IPS-11a (cell line): ENCODE measurements around the gene KCNQ1.

Experiments used
- H3K4me3 ChIP-seq: one replicate; pipeline ENCODE4 v1.5.1; 2013; ENCODE audit warnings: low read depth, low read length, control low read depth

The KCNQ1 gene

GRCh38 chr11:2826679-2827056 lies 381.9 kb downstream of the KCNQ1 start:
- H3K4me3 ChIP-seq = no peak overlapping the region

- no peak overlapping the region for H3K4me3 ChIP-seq
These were observed 382.4 kb downstream of the KCNQ1 start for GRCh38 chr11:2827256-2827655.

GRCh38 chr11:2827792-2828191 lies 383.0 kb downstream of the KCNQ1 start:
- no peak overlapping the region for H3K4me3 ChIP-seq

- no peak overlapping the region for H3K4me3 ChIP-seq
These were observed 383.9 kb downstream of the KCNQ1 start for GRCh38 chr11:2828585-2829330.

GRCh38 chr11:2830030-2830812 lies 385.4 kb downstream of the KCNQ1 start:
- H3K4me3 ChIP-seq = no peak overlapping the region

GRCh38 chr11:2830886-2831285 lies 386.1 kb downstream of the KCNQ1 start:
- H3K4me3 ChIP-seq = no peak overlapping the region

- H3K4me3 ChIP-seq = no peak overlapping the region
These were observed 387.1 kb downstream of the KCNQ1 start for GRCh38 chr11:2831781-2832532.

GRCh38 chr11:2832533-2833020 lies 387.8 kb downstream of the KCNQ1 start:
- no peak overlapping the region for H3K4me3 ChIP-seq

GRCh38 chr11:2833051-2833715 lies 388.4 kb downstream of the KCNQ1 start:
- no peak overlapping the region for H3K4me3 ChIP-seq

GRCh38 chr11:2833716-2834502 lies 389.1 kb downstream of the KCNQ1 start:
- no peak overlapping the region for H3K4me3 ChIP-seq

- no peak overlapping the region for H3K4me3 ChIP-seq
These were observed 389.9 kb downstream of the KCNQ1 start for GRCh38 chr11:2834503-2835273.

- no peak overlapping the region for H3K4me3 ChIP-seq
These were observed 390.5 kb downstream of the KCNQ1 start for GRCh38 chr11:2835296-2835695.

- H3K4me3 ChIP-seq = no peak overlapping the region
These were observed 390.9 kb downstream of the KCNQ1 start for GRCh38 chr11:2835751-2836150.

GRCh38 chr11:2836315-2837095 lies 391.7 kb downstream of the KCNQ1 start:
- H3K4me3 ChIP-seq = no peak overlapping the region

GRCh38 chr11:2837096-2837601 lies 392.3 kb downstream of the KCNQ1 start:
- H3K4me3 ChIP-seq = no peak overlapping the region

- no peak overlapping the region for H3K4me3 ChIP-seq
These were observed 392.8 kb downstream of the KCNQ1 start for GRCh38 chr11:2837651-2838050.

GRCh38 chr11:2838091-2838490 lies 393.3 kb downstream of the KCNQ1 start:
- no peak overlapping the region for H3K4me3 ChIP-seq

- no peak overlapping the region for H3K4me3 ChIP-seq
These were observed 394.0 kb downstream of the KCNQ1 start for GRCh38 chr11:2838676-2839294.
